Lung (tissue), 12 donors: ENCODE results near the gene ZNF516. TPM values are rescaled to one million over a fixed set of nuclear protein-coding genes. Genes with fewer than 3 reads are reported as not detected.

Experiments
- ATAC-seq: fragments of 200-7000 bp; cut with Tn5 transposase; one replicate; pipeline ENCODE4 v1.9.1; 2020; ENCODE audit warnings: moderate number of reproducible peaks; ENCODE audit not compliant: insufficient read depth, low FRiP score
- DNase-seq, 3 donors: peaks; one replicate each; pipeline ENCODE4 v3.0.0-alpha.2; 2013 to 2017
- H3K27ac ChIP-seq, 2 donors: one replicate each; pipeline ENCODE4 v1.5.1; 2013; ENCODE audit warnings: mild to moderate bottlenecking in 2 of 2, moderate library complexity in 2 of 2, control low read depth in 1 of 2, inconsistent platforms in 1 of 2, low read depth in 1 of 2, low read length in 1 of 2
- H3K27me3 ChIP-seq, 3 donors: one replicate each; pipeline ENCODE4 v1.5.1; 2013; ENCODE audit warnings: low read length in 2 of 3; ENCODE audit not compliant: control insufficient read depth in 3 of 3, insufficient read depth in 3 of 3
- H3K36me3 ChIP-seq, 4 donors: one replicate each; pipeline ENCODE4 v1.5.1; 2013; ENCODE audit warnings: low read length in 4 of 4, mild to moderate bottlenecking in 1 of 4, moderate library complexity in 1 of 4; ENCODE audit not compliant: control insufficient read depth in 4 of 4, insufficient read depth in 4 of 4
- H3K4me1 ChIP-seq, 5 donors: one replicate each; pipeline ENCODE4 v1.5.1; 2013; ENCODE audit warnings: low read length in 5 of 5, mild to moderate bottlenecking in 2 of 5, moderate library complexity in 1 of 5; ENCODE audit not compliant: control insufficient read depth in 5 of 5, insufficient read depth in 5 of 5
- H3K4me3 ChIP-seq: one replicate; pipeline ENCODE4 v1.5.1; 2013; ENCODE audit warnings: mild to moderate bottlenecking, control low read depth, moderate library complexity
- H3K9ac ChIP-seq, 2 donors: one replicate each; pipeline ENCODE4 v1.5.1; 2013; ENCODE audit warnings: low read length in 2 of 2, control low read depth in 1 of 2; ENCODE audit not compliant: insufficient read depth in 1 of 2
- H3K9me3 ChIP-seq, 4 donors: one replicate each; pipeline ENCODE4 v1.5.1; 2013; ENCODE audit warnings: low read length in 3 of 4, mild to moderate bottlenecking in 1 of 4, moderate library complexity in 1 of 4; ENCODE audit not compliant: control insufficient read depth in 4 of 4, insufficient read depth in 3 of 4
- WGBS, 2 donors: extraction: QIAGEN DNeasy Blood & Tissue Kit; methylation state at CpG; one replicate each; pipeline ENCODE4 v1.1.7; 2013; 5-methylcytosine and 5-hydroxymethylcytosine counted together
- polyA plus RNA-seq, 2 donors: library from polyadenylated mRNA; stranded (reverse); fragments of 200-250 nt; gene quantifications; one replicate each; pipeline ENCODE4 v1.2.1, GENCODE V29; 2013
- total RNA-seq, 2 donors: library from RNA; depleted of rRNA in 1 of 2; stranded (reverse); fragments of >200 nt in 1 of 2; gene quantifications; one replicate each; pipeline ENCODE4 v1.2.1, GENCODE V29; 2014 to 2021
- TF ChIP-seq, protein P1 (sequence below): IDR thresholded peaks from 2 replicates; pipeline ENCODE4 v1.5.1; 2012; ENCODE audit warnings: mild to moderate bottlenecking; ENCODE audit errors: control extremely low read depth, extremely low read depth
- donor health status: control.
- donor health status: control.
- donor health status: Bipolar disorder and iron deficiency.
- donor health status: healthy.
- donor health status: DM: yes; HTN: yes; CAD: no.

Gene ZNF516
- total and polyA plus RNA-seq, 4 donors = 7.7 to 45.4 (median 26.4) TPM

DNA sequence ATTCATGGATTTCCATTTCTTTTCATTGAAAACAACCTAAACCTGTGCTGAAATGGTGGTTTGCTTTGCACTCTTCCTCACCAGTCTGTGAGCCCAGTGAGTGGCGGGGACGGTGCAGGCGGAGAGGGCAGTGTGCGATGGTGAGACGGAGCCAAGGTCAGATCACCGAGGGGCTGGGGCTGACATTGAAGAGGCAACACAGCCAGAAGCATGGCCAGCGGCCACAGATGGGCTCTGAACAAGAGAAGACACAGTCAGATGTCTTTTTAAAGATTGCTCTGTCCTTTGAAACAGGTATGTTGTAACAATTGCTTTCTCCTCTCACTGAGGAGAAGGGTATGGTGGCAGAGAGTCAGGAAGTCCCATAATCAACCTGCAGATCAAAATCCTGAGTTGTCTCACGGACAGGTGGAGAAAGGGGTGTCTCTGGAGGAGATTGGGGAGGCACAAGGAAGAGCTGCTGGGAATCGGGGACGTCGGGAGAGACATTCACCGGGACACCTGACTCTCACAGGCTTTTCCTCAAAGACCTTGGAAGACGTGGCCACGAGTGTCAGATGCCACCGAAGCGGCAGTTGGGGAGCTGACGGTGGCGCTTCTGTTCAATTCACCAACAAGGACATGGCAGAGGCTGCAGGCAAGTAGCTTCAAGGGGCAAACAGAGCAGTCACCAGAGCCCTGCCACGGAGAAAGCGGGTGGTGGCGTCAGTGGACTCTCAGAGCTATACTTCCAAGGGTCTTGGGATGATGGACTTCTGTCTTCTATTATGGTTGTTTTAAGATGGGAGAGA, 12.1 kb upstream of the ZNF516 start:
- H3K4me3 ChIP-seq = no peak overlapping the region
- no peaks in the 10 kb centered on the region for H3K9me3 ChIP-seq
- no peaks in the 10 kb centered on the region for H3K36me3 ChIP-seq
- H3K27me3 ChIP-seq = no peaks in the 10 kb centered on the region
- no peak overlapping the region for H3K27ac ChIP-seq
- no peak for ATAC-seq
- TF ChIP-seq, protein P1, sequence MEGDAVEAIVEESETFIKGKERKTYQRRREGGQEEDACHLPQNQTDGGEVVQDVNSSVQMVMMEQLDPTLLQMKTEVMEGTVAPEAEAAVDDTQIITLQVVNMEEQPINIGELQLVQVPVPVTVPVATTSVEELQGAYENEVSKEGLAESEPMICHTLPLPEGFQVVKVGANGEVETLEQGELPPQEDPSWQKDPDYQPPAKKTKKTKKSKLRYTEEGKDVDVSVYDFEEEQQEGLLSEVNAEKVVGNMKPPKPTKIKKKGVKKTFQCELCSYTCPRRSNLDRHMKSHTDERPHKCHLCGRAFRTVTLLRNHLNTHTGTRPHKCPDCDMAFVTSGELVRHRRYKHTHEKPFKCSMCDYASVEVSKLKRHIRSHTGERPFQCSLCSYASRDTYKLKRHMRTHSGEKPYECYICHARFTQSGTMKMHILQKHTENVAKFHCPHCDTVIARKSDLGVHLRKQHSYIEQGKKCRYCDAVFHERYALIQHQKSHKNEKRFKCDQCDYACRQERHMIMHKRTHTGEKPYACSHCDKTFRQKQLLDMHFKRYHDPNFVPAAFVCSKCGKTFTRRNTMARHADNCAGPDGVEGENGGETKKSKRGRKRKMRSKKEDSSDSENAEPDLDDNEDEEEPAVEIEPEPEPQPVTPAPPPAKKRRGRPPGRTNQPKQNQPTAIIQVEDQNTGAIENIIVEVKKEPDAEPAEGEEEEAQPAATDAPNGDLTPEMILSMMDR = no peak
- no peak overlapping the region for H3K9ac ChIP-seq
- DNase-seq = no peak
- H3K4me1 ChIP-seq = peaks cover 0 to 8% (median 0%) of the 10 kb centered on the region in 5 donors
- WGBS, 2 donors = 86 to 93% methylated on average over 21 of the region's 21 CpGs

DNA sequence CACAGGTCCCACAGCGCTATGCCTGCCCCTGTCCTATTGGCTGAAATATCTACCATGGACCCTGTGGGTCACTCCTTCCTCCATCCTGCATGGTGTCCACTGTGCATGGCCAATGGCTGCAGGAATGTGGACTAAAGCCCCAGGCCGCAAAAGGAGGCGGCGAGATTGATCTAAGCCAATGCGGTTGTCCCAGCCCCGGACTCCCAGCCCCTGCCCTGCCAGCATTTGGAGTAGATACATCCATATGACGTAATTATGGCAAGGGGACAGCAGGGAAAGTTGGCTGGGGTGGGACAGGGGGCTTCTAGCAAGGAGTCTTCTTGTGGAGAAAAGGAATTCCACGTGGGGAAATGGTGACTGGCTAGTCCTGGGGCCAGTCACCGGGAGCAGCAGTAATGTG, 11.4 kb upstream of the ZNF516 start:
- Histone ChIP-seq H3K9me3 (no peaks in the 10 kb centered on the region), H3K4me3 (no peak overlapping the region), H3K36me3 (no peaks in the 10 kb centered on the region), H3K4me1 (peaks cover 0 to 8% (median 0%) of the 10 kb centered on the region in 5 donors), H3K27ac (no peak overlapping the region), H3K27me3 (no peaks in the 10 kb centered on the region), H3K9ac (no peak overlapping the region)
- ATAC-seq (no peak), DNase-seq (no peak)
- TF ChIP-seq, protein P1 = no peak
- WGBS, 2 donors = 90 to 94% methylated on average over 9 of the region's 9 CpGs

DNA sequence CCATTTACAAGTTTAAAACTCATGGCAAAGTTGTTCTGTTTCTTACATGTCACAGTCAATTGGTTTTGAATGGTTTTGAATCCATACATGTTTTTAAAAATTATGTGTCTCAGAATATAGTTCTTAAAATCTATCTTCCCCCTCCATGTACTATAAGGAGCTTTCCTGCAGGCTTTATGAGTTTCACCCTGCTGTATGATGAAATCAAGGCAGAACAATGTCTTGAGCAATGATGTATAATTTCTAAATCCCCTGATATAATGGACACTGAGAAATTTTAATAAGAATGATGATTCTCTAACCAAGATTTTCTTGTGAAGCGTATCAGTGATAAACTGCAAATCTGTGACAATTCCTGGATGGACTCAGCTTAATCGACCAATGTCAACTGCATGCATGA, 10.6 kb upstream of the ZNF516 start:
- no peak for DNase-seq

More for the DNA sequence above, 10.6 kb upstream of the ZNF516 start:
- H3K27ac ChIP-seq = no peak overlapping the region
- no peak overlapping the region for H3K9ac ChIP-seq
- H3K27me3 ChIP-seq = no peaks in the 10 kb centered on the region
- H3K4me1 ChIP-seq = peaks cover 0 to 8% (median 0%) of the 10 kb centered on the region in 5 donors
- ATAC-seq = no peak
- TF ChIP-seq, protein P1 = no peak
- H3K4me3 ChIP-seq = no peak overlapping the region
- no peaks in the 10 kb centered on the region for H3K36me3 ChIP-seq
- WGBS, 2 donors = 71 to 86% methylated on average over 2 of the region's 2 CpGs
- H3K9me3 ChIP-seq = no peaks in the 10 kb centered on the region
